GM18907 (cell line): ENCODE results near the gene GTF3C6.
"Not testable (repeated sequence)": the region's sequence is repeated elsewhere in the genome, so short reads cannot be mapped to it uniquely, and the experiment has no call there.

Experiments
- ATAC-seq: cut with Tn5 transposase; IDR thresholded peaks from one replicate; pipeline ENCODE4 v1.9.1; 2021; ENCODE audit warnings: mild to moderate bottlenecking, moderate library complexity; ENCODE audit not compliant: unreplicated experiment

Gene GTF3C6

GRCh38 chr6:110976575-110976974 is 18.1 kb downstream of the GTF3C6 start:
- no peak for ATAC-seq

- no peak for ATAC-seq
Observed at GRCh38 chr6:110979565-110980101, 21.1 kb downstream of the GTF3C6 start.

- ATAC-seq = no peak
Observed at GRCh38 chr6:110980227-110980626, 21.7 kb downstream of the GTF3C6 start.

GRCh38 chr6:110980648-110981047 is 22.1 kb downstream of the GTF3C6 start:
- ATAC-seq = no peak

GRCh38 chr6:110981202-110981600 is 22.7 kb downstream of the GTF3C6 start:
- ATAC-seq = peak; percentile 2

- ATAC-seq = no peak
Observed at GRCh38 chr6:110990840-110991576, 32.5 kb downstream of the GTF3C6 start.

- ATAC-seq = no peak
Observed at GRCh38 chr6:110996691-110997090, 38.2 kb downstream of the GTF3C6 start.

GRCh38 chr6:110999634-111000270 is 41.2 kb downstream of the GTF3C6 start:
- ATAC-seq = no peak

GRCh38 chr6:111002350-111002749 is 43.8 kb downstream of the GTF3C6 start:
- ATAC-seq = no peak

- ATAC-seq = no peak
Observed at GRCh38 chr6:111011360-111012142, 53.0 kb downstream of the GTF3C6 start.

- no peak for ATAC-seq
Observed at GRCh38 chr6:111012143-111012452, 53.6 kb downstream of the GTF3C6 start.

- ATAC-seq = not testable (repeated sequence)
Observed at GRCh38 chr6:111012520-111012919, 54.0 kb downstream of the GTF3C6 start.

- ATAC-seq = no peak
Observed at GRCh38 chr6:111013144-111013915, 54.8 kb downstream of the GTF3C6 start.

- no peak for ATAC-seq
Observed at GRCh38 chr6:111015389-111016124, 57.1 kb downstream of the GTF3C6 start.

- not testable (repeated sequence) for ATAC-seq
Observed at GRCh38 chr6:111017241-111017640, 58.7 kb downstream of the GTF3C6 start.
